Fibroblast of villous mesenchyme (primary cell): ENCODE data around the gene NOP16. TPM values are rescaled to one million over a fixed set of nuclear protein-coding genes. Genes with fewer than 3 reads are reported as not detected.

Source experiments
- DNase-seq: peaks from one replicate; pipeline ENCODE4 v3.0.0-alpha.2; 2010; ENCODE audit warnings: low read depth
- H3K4me3 ChIP-seq: 2 replicates; pipeline ENCODE4 v1.5.1; 2011; ENCODE audit warnings: low read depth, mild to moderate bottlenecking, low read length
- total RNA-seq: library from RNA; depleted of rRNA; stranded (reverse); fragments of >200 nt; gene quantifications from 2 replicates; pipeline ENCODE4 v1.2.3, GENCODE V29; 2012
- TF ChIP-seq, protein P1 (sequence below): IDR thresholded peaks from 2 replicates; pipeline ENCODE4 v1.5.1; 2012; ENCODE audit warnings: low read depth, mild to moderate bottlenecking, low read length; ENCODE audit not compliant: insufficient read depth

The NOP16 gene
- total RNA-seq, 1 donor: 13.8 TPM

DNA sequence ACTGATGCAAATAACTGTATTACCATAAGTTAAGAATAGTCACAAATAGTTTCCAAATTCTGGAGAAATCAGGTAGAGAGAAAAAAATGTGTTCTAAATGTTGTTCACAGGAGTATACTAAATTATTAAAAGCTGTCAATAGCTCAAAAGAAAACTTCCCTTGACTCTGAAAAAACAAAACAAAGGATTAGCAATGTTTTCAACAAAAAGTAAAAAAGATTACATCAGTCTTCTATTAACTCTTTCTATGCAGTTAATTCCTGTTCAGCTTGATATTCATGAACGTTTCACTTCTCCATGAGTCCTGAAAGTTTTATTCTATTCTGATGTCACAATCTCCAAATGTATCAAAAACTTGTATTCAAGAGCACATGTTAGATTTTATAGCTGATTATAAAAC, 37.4 kb upstream of the NOP16 start:
- H3K4me3 ChIP-seq: no peak overlapping the region
- TF ChIP-seq, protein P1, sequence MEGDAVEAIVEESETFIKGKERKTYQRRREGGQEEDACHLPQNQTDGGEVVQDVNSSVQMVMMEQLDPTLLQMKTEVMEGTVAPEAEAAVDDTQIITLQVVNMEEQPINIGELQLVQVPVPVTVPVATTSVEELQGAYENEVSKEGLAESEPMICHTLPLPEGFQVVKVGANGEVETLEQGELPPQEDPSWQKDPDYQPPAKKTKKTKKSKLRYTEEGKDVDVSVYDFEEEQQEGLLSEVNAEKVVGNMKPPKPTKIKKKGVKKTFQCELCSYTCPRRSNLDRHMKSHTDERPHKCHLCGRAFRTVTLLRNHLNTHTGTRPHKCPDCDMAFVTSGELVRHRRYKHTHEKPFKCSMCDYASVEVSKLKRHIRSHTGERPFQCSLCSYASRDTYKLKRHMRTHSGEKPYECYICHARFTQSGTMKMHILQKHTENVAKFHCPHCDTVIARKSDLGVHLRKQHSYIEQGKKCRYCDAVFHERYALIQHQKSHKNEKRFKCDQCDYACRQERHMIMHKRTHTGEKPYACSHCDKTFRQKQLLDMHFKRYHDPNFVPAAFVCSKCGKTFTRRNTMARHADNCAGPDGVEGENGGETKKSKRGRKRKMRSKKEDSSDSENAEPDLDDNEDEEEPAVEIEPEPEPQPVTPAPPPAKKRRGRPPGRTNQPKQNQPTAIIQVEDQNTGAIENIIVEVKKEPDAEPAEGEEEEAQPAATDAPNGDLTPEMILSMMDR: no peak
- no peak for DNase-seq

DNA sequence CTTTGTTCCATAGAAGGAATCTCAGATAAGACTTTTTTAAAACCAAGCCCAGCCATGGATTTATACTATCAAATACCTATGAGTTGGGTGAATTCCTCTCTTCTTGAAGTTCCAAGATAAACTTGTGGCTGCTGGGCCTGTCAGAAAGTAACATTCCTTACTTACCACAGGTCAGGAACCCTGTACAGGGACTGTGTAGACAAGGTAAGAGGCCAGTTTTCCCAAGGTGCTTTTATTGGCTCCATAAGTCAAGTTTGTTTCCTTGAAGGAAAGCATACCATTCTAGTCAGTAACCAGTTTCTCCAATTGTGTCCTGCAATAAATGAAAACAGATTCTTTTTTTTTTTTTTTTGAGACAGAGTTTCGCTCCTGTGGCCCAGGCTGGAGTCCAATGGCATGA, 36.7 kb upstream of the NOP16 start:
- no peak overlapping the region for H3K4me3 ChIP-seq
- TF ChIP-seq, protein P1: no peak
- no peak for DNase-seq

DNA sequence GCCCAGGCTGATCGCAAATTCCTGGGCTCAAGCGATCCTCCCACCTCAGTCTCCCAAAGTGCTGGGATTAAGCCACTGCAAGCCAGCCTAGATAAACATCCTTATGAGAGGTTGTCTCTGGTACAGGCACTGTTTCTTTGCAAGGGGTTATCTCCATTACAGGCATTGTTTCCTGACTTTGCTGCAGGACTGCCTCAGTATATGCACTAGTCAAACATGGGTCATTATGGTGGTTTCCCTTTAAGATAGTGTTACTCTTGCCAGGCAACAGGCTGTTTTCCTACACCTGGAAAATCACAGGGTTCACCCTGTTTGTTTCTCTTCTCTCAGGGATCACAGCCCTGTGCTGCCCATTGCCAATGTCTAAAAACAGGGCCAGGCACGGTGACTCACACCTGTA, 35.8 kb upstream of the NOP16 start:
- TF ChIP-seq, protein P1: no peak
- H3K4me3 ChIP-seq: no peak overlapping the region
- DNase-seq: no peak

DNA sequence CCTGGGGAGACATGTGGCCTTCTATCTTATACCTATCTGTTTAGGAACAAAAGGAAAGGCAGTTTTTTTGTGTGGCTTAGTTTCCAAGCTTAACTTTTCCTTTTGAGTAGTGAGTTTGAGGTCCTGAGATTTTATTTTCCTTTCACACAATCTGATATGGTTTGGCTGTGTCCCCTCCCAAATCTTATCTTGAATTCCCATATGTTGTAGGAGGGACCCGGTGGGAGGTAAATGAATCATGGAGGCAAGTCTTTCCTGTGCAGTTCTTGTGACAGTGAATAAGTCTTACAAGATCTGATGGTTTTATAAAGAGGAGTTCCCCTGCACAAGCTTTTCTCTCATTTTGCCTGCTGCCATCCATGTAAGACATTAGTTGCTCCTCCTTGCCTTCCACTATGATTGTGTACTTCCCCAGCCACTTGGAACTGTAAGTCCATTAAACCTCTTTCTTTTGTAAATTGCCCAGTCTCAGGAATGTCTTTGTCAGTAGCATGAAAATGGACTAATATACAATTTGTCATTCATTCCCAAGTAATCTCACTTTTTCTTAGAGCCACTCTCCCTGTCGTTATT, 32.7 kb upstream of the NOP16 start:
- TF ChIP-seq, protein P1: no peak
- DNase-seq: no peak
- H3K4me3 ChIP-seq: no peak overlapping the region

DNA sequence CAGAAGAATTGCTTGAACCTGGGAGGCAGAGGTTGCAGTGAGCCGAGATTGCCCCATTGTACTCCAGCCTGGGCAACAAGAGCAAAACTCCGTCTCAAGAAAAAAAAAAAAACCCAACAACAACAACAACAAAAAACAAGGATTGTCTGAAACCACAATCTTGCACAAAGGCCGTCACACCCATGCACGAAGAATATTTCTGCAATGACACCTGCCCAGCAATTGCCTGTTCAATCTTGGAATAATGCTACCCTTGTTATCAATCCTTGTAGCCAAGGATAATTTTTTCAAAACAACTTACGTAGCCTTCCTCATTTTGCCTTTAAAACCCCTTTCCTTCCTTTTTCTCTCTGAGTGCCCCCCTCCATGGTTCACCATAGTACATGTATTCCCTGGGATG, 31.7 kb upstream of the NOP16 start:
- no peak overlapping the region for H3K4me3 ChIP-seq
- TF ChIP-seq, protein P1: no peak
- no peak for DNase-seq

DNA sequence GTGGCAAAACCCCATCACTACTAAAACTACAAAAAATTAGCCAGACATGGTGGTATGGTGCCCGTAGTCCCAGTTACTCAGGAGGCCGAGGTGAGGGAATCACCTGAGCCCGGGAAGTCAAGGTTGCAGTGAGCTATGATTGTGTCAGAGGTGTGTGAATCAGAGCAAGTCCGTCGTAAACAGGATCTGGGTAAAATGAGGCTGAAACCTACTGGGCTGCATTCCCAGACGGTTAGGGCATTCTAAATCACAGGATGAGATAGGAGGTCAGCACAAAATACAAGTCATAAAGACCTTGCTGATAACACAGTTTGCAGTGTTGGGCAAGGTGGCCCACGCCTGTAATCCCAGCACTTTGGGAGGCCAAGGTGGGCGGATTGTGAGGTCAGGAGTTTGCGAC, 29.9 kb upstream of the NOP16 start:
- H3K4me3 ChIP-seq: no peak overlapping the region
- TF ChIP-seq, protein P1: no peak
- DNase-seq: no peak

DNA sequence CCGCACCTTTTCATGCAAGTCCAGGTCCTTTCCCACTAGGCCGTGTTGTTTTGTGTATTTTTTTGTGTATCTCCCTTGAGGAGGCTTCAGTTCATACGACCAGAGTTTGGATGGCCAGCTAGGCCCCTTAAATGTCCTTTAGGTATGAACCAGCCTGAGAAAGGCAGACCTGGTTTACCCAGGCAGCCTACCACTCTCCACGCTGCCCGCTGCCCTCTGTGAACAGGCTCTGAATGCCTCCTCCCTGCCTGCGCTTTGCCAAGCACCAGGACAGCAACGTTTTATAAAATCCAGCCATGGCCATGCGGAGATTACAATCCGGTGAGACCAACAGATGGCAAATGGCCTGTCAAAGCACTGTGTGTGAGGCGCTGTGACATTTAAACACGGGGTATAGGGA, 28.6 kb upstream of the NOP16 start:
- no peak for DNase-seq
- TF ChIP-seq, protein P1: no peak
- no peak overlapping the region for H3K4me3 ChIP-seq
